ENCODE measurements around the gene DAZAP1. TPM values are rescaled to one million over a fixed set of nuclear protein-coding genes. Genes with fewer than 3 reads are reported as not detected.

Gene DAZAP1
- total and polyA plus RNA-seq, 2 experiments from 2014 or later, result 11.0 to 56.6 TPM

- peak within 1 kb of the TSS; percentile 98 for H2AFZ ChIP-seq
- peak within 1 kb of the TSS; percentile 83 for H3K4me3 ChIP-seq
- TF ChIP-seq EZH2 (IDR thresholded peaks at IDR 0.05; ENCODE audit: insufficient read depth, poor library complexity, severe bottlenecking), result no peak
- TF ChIP-seq EZH2phosphoT487 (IDR thresholded peaks at IDR 0.05; ENCODE audit: insufficient read depth, low read depth), result no peak
- no peaks in the 10 kb centered on the region for H3F3A ChIP-seq (ENCODE audit: insufficient read depth)
- no peaks in the 10 kb centered on the region for H3K9me2 ChIP-seq (ENCODE audit: insufficient read depth)
- no peaks in the 10 kb centered on the region for H3K36me3 ChIP-seq (ENCODE audit: low read depth)
- in situ Hi-C loops (cut with MboI), result no loop called here
- peak; percentile 98 for DNase-seq
- H3K9me3 ChIP-seq (ENCODE audit: low read depth), result no peaks in the 10 kb centered on the region
- peak within 1 kb of the TSS; percentile 73 for H3K9ac ChIP-seq
- H3K4me1 ChIP-seq (ENCODE audit: insufficient read depth), result no peaks in the 10 kb centered on the region
- peak within 1 kb of the TSS; percentile 80 for H3K4me2 ChIP-seq (ENCODE audit: unreplicated experiment)
- WGBS, 2 experiments (ENCODE audit: low coverage in 1 of 2, low lambda C conversion rate in 2 of 2, missing lambda C conversion rate in 2 of 2), result 2% methylated on average over 55 to 64 of the region's 71 CpGs
- H3K27me3 ChIP-seq (replicated peaks; ENCODE audit: insufficient read depth), result no peaks in the 10 kb centered on the region
- no peaks in the 10 kb centered on the region for H4K20me1 ChIP-seq (ENCODE audit: insufficient read depth)
- H3K27ac ChIP-seq, result peak within 1 kb of the TSS; percentile 11; the same call in 1 of the 2 replicates
- peaks cover 28% of the 10 kb centered on the region for H3K79me2 ChIP-seq (ENCODE audit: insufficient read depth)
These were observed 71.7 kb downstream of the DAZAP1 start, which contains the start of gene C19orf25 for GRCh38 chr19:1478934-1479707. C19orf25 (minus strand) TSS chr19:1479215; CDS start chr19:1478903, 312 bp downstream.

- Histone ChIP-seq H3K9me2 (ENCODE audit: insufficient read depth) (no peaks in the 10 kb centered on the region), H3K9ac (no peak overlapping the region), H3K4me1 (ENCODE audit: insufficient read depth) (no peaks in the 10 kb centered on the region), H3K36me3 (ENCODE audit: low read depth) (no peaks in the 10 kb centered on the region), H3K4me3 (no peak overlapping the region), H3K27me3 (replicated peaks; ENCODE audit: insufficient read depth) (no peaks in the 10 kb centered on the region), H3K27ac (no peak overlapping the region), H2AFZ (no peak overlapping the region), H4K20me1 (ENCODE audit: insufficient read depth) (no peaks in the 10 kb centered on the region), H3K4me2 (ENCODE audit: unreplicated experiment) (no peak overlapping the region), H3F3A (ENCODE audit: insufficient read depth) (no peaks in the 10 kb centered on the region), H3K9me3 (ENCODE audit: low read depth) (no peaks in the 10 kb centered on the region), H3K79me2 (ENCODE audit: insufficient read depth) (peaks cover 25% of the 10 kb centered on the region)
- no peak for DNase-seq
- 76 to 77% methylated on average over 26 of the region's 26 CpGs for WGBS, 2 experiments (ENCODE audit: low coverage in 1 of 2, low lambda C conversion rate in 2 of 2, missing lambda C conversion rate in 2 of 2)
- in situ Hi-C loops (cut with MboI), result no loop called here
- no peak for TF ChIP-seq EZH2 (IDR thresholded peaks at IDR 0.05; ENCODE audit: insufficient read depth, poor library complexity, severe bottlenecking)
- TF ChIP-seq EZH2phosphoT487 (IDR thresholded peaks at IDR 0.05; ENCODE audit: insufficient read depth, low read depth), result no peak
These were observed 74.0 kb downstream of the DAZAP1 start for GRCh38 chr19:1481224-1481892.

- TF ChIP-seq EZH2 (IDR thresholded peaks at IDR 0.05; ENCODE audit: insufficient read depth, poor library complexity, severe bottlenecking), result no peak
- TF ChIP-seq EZH2phosphoT487 (IDR thresholded peaks at IDR 0.05; ENCODE audit: insufficient read depth, low read depth), result no peak
- no peaks in the 10 kb centered on the region for H3K4me1 ChIP-seq (ENCODE audit: insufficient read depth)
- peaks cover 20% of the 10 kb centered on the region for H3K79me2 ChIP-seq (ENCODE audit: insufficient read depth)
- no peak overlapping the region for H3K27ac ChIP-seq
- H2AFZ ChIP-seq, result no peak overlapping the region
- H3K4me2 ChIP-seq (ENCODE audit: unreplicated experiment), result no peak overlapping the region
- no peaks in the 10 kb centered on the region for H3F3A ChIP-seq (ENCODE audit: insufficient read depth)
- in situ Hi-C loops (cut with MboI), result no loop called here
- no peak overlapping the region for H3K9ac ChIP-seq
- H4K20me1 ChIP-seq (ENCODE audit: insufficient read depth), result no peaks in the 10 kb centered on the region
- no peaks in the 10 kb centered on the region for H3K27me3 ChIP-seq (replicated peaks; ENCODE audit: insufficient read depth)
- no peaks in the 10 kb centered on the region for H3K9me3 ChIP-seq (ENCODE audit: low read depth)
- H3K4me3 ChIP-seq, result no peak overlapping the region
- no peaks in the 10 kb centered on the region for H3K36me3 ChIP-seq (ENCODE audit: low read depth)
- DNase-seq, result no peak
- WGBS, 2 experiments (ENCODE audit: low coverage in 1 of 2, low lambda C conversion rate in 2 of 2, missing lambda C conversion rate in 2 of 2), result 86 to 89% methylated on average over 16 to 28 of the region's 36 CpGs
- H3K9me2 ChIP-seq (ENCODE audit: insufficient read depth), result no peaks in the 10 kb centered on the region
These were observed 74.5 kb downstream of the DAZAP1 start for GRCh38 chr19:1481893-1482360.

DNA sequence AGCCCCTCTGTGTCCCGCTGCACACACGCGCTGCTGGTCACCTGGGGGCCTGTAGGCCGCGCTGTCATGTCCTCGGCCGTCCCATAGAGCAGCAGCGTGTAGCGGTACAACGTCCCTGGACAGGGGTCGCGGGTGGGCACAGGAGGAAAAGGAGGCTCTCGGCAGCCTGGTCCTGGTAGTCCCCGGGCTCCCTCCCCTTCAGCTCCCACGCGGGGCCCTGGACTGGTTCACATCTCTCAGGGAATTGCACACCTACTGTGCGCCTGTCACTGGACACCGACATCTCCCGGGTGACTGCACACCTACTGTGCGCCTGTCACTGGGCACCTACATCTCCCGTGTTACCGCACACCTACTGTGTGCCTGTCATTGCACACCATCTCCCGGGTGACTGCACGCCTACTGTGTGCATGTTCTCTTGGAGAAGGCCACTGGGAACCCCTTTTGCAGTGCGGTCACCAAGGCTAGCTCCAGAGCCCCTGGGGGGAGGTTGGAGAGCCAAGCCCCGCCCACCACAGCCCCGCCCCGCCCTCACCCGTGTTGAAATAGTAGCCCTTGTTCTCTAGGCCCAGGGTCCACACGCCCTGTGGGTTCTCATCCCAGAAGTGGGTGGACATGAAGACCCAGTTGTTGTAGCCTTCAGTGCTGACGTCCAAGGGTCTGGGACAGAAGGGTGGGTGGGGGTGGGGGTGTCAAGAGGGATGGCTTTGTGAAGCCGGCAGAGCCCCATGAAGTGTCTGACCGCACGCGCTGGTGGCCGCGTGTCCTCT is 75.2 kb downstream of the DAZAP1 start:
- Histone ChIP-seq H3K27me3 (replicated peaks; ENCODE audit: insufficient read depth) (no peaks in the 10 kb centered on the region), H3K4me1 (ENCODE audit: insufficient read depth) (no peaks in the 10 kb centered on the region), H3K4me2 (ENCODE audit: unreplicated experiment) (no peak overlapping the region), H3K9ac (no peak overlapping the region), H3K9me2 (ENCODE audit: insufficient read depth) (no peaks in the 10 kb centered on the region), H3F3A (ENCODE audit: insufficient read depth) (no peaks in the 10 kb centered on the region), H3K36me3 (ENCODE audit: low read depth) (no peaks in the 10 kb centered on the region), H3K79me2 (ENCODE audit: insufficient read depth) (peaks cover 14% of the 10 kb centered on the region), H2AFZ (no peak overlapping the region), H3K4me3 (no peak overlapping the region), H4K20me1 (ENCODE audit: insufficient read depth) (no peaks in the 10 kb centered on the region), H3K9me3 (ENCODE audit: low read depth) (no peaks in the 10 kb centered on the region), H3K27ac (no peak overlapping the region)
- 75 to 81% methylated on average over 34 to 37 of the region's 37 CpGs for WGBS, 2 experiments (ENCODE audit: low coverage in 1 of 2, low lambda C conversion rate in 2 of 2, missing lambda C conversion rate in 2 of 2)
- DNase-seq, result no peak
- in situ Hi-C loops (cut with MboI), result no loop called here
- no peak for TF ChIP-seq EZH2phosphoT487 (IDR thresholded peaks at IDR 0.05; ENCODE audit: insufficient read depth, low read depth)
- no peak for TF ChIP-seq EZH2 (IDR thresholded peaks at IDR 0.05; ENCODE audit: insufficient read depth, poor library complexity, severe bottlenecking)
